Measurements from ENCODE around the gene XYLT2. TPM values are rescaled to one million over a fixed set of nuclear protein-coding genes. Genes with fewer than 3 reads are reported as not detected.
"Not testable (repeated sequence)": the region's sequence is repeated elsewhere in the genome, so short reads cannot be mapped to it uniquely, and the experiment has no call there.

XYLT2 gene
- total RNA-seq, 1 donor from 2014 or later: 30.4 TPM

DNA sequence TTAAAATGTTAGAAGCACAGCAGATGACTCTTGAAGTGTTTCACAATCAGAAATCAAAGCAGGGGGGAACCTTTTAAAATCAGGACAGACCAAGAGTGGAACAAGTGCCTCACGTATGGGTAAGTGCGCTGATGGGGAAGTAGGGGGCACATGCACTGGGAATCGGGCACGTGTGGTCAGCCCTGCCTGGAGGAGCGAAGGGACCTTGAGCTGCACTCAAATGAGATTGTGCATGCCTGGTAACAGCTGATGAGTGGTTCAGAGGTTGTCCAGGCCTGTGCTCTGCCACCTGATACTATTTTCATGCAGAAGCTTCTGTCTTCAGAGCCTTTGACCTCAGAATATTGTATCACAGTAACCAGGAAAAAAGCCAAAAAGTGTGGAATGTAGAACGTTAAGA is 13.7 kb upstream of the XYLT2 start:
- no peak for DNase-seq (ENCODE audit: extremely low spot score in 2 of 2)
- H3K27me3 ChIP-seq: no peaks in the 10 kb centered on the region
- no peaks in the 10 kb centered on the region for H3K9me3 ChIP-seq
- intact Hi-C loops (cut with DNase I): no loop called here
- no peak overlapping the region for H3K27ac ChIP-seq
- TF ChIP-seq, protein P1, sequence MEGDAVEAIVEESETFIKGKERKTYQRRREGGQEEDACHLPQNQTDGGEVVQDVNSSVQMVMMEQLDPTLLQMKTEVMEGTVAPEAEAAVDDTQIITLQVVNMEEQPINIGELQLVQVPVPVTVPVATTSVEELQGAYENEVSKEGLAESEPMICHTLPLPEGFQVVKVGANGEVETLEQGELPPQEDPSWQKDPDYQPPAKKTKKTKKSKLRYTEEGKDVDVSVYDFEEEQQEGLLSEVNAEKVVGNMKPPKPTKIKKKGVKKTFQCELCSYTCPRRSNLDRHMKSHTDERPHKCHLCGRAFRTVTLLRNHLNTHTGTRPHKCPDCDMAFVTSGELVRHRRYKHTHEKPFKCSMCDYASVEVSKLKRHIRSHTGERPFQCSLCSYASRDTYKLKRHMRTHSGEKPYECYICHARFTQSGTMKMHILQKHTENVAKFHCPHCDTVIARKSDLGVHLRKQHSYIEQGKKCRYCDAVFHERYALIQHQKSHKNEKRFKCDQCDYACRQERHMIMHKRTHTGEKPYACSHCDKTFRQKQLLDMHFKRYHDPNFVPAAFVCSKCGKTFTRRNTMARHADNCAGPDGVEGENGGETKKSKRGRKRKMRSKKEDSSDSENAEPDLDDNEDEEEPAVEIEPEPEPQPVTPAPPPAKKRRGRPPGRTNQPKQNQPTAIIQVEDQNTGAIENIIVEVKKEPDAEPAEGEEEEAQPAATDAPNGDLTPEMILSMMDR (IDR thresholded peaks at IDR 0.05): no peak
- no peak for TF ChIP-seq POLR2AphosphoS5 (IDR thresholded peaks at IDR 0.05; ENCODE audit: insufficient read depth in 1 of 2, low read depth in 1 of 2)
- TF ChIP-seq POLR2A (IDR thresholded peaks at IDR 0.05): no peak
- H3K4me3 ChIP-seq: no peak overlapping the region
- no peaks in the 10 kb centered on the region for H3K4me1 ChIP-seq
- H3K36me3 ChIP-seq: no peaks in the 10 kb centered on the region

DNA sequence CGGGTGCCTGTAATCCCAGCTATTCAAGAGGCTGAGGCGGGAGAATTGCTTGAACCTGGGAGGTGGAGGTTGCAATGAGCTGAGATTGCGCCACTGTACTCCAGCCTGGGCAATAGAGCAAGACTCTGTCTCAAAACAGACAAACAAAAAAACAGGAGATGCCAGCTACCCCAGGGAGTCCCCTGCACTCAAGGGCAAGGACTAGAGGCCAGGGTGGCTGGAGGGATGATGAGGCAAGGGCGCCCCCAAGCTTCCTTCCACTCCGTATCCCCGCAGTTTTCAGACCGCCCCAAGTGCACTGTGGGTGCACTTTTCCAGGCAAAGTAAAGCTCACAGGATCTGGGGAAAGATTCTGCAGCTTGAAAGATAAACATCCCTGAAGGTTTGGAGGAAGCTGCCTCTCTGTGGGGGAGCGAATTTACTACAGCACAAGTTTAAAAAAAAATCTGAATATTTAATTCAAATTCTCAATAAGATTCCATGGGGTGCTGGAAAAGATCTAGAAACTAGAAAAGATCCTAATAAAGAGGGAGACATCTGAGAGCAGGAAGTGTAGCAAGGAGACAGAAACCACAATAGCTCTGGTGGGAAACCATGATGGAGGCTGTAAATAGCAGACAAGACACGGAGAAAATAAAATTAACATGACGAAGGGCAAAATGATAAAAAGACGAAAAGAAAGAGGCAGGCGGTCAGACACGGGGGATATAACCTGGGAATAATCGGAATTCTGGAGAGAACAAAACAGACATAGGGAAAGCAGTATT is 12.5 kb upstream of the XYLT2 start:
- H3K27ac ChIP-seq; DNase-seq (ENCODE audit: extremely low spot score in 2 of 2); H3K4me3 ChIP-seq; H3K9me3 ChIP-seq; H3K4me1 ChIP-seq; H3K36me3 ChIP-seq; intact Hi-C loops (cut with DNase I); H3K27me3 ChIP-seq: not testable (repeated sequence)

DNA sequence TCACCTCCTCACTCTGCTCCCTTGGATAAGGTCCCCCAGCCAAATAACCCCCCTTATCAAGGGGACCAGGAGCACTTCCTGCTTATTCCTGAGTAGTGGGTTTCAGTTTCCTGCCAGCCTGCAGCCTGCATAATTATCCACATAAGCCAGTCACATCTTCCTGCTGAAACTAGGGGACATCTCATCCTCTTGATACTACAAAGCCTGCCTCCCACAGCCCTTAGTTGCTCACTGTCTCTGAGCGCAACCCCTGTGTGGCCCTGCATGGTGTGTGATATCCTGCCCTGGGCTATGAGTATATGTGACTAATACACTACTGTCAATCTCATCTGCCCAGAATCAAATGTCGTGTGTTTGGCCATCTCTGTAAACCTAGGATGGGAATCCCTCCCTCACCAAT is 8.0 kb upstream of the XYLT2 start:
- intact Hi-C loops (cut with DNase I): no loop called here
- no peak overlapping the region for H3K27ac ChIP-seq

DNA sequence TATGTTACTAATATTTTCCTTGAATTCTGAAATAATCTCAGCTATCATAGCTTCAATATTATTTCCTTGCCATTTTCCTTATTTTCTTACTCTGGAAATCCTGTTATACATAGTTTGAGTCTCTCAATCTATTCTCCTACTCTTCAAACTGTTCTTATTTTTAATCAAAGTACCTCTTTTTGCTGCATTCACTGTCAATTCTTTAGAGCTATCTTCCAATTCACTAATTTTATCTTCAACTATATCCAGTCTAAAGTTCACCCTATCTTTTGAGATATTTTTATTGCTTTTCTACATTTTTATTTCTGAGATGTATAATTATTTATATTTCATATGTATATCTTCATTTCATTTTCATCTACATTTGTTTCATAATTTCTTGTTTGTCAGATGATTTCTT is 7.3 kb upstream of the XYLT2 start:
- Histone ChIP-seq H3K36me3 (no peaks in the 10 kb centered on the region), H3K27ac (no peak overlapping the region), H3K4me3 (no peak overlapping the region), H3K27me3 (no peaks in the 10 kb centered on the region), H3K4me1 (no peaks in the 10 kb centered on the region), H3K9me3 (no peaks in the 10 kb centered on the region)
- TF ChIP-seq POLR2AphosphoS5 (IDR thresholded peaks at IDR 0.05; ENCODE audit: insufficient read depth in 1 of 2, low read depth in 1 of 2) (no peak), POLR2A (IDR thresholded peaks at IDR 0.05) (no peak)
- TF ChIP-seq, protein P1 (IDR thresholded peaks at IDR 0.05): no peak
- DNase-seq (ENCODE audit: extremely low spot score in 2 of 2): no peak
- intact Hi-C loops (cut with DNase I): no loop called here

More for the DNA sequence above, 8.0 kb upstream of the XYLT2 start:
- TF ChIP-seq POLR2A (IDR thresholded peaks at IDR 0.05) (no peak), POLR2AphosphoS5 (IDR thresholded peaks at IDR 0.05; ENCODE audit: insufficient read depth in 1 of 2, low read depth in 1 of 2) (no peak)
- TF ChIP-seq, protein P1 (IDR thresholded peaks at IDR 0.05): no peak
- Histone ChIP-seq H3K4me1 (no peaks in the 10 kb centered on the region), H3K9me3 (no peaks in the 10 kb centered on the region), H3K4me3 (no peak overlapping the region), H3K27me3 (no peaks in the 10 kb centered on the region), H3K36me3 (no peaks in the 10 kb centered on the region)
- DNase-seq (ENCODE audit: extremely low spot score in 2 of 2): no peak

DNA sequence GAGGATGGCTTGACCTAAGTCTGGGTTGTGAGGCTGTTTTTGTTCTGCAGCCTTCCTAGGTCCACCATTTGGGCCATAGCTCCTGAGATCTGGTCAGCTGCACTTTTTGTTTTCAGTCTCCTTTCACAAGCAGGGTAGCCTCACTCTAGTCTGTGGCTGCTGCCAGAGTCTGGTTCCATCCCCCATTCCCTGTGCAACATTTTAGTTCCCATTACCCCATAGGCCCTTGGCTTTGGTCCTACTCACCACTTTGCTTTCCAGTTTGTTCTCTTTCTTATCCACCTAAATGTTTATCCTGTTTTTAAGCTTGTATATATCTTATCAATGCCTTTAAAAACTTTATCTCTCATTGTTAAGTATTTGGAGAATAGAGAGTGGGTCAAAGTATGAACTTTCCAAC is 6.5 kb upstream of the XYLT2 start:
- no peak overlapping the region for H3K4me3 ChIP-seq
- no peaks in the 10 kb centered on the region for H3K4me1 ChIP-seq
- intact Hi-C loops (cut with DNase I): no loop called here
- H3K27ac ChIP-seq: no peak overlapping the region
- TF ChIP-seq POLR2A (IDR thresholded peaks at IDR 0.05) (no peak), POLR2AphosphoS5 (IDR thresholded peaks at IDR 0.05; ENCODE audit: insufficient read depth in 1 of 2, low read depth in 1 of 2) (no peak)
- TF ChIP-seq, protein P1 (IDR thresholded peaks at IDR 0.05): no peak
- DNase-seq (ENCODE audit: extremely low spot score in 2 of 2): no peak
- no peaks in the 10 kb centered on the region for H3K36me3 ChIP-seq
- H3K9me3 ChIP-seq: no peaks in the 10 kb centered on the region
- no peaks in the 10 kb centered on the region for H3K27me3 ChIP-seq
